RPMI7951 (cell line): ENCODE data around the gene ZFPL1. TPM values are rescaled to one million over a fixed set of nuclear protein-coding genes. Genes with fewer than 3 reads are reported as not detected.
"Not testable (repeated sequence)": the region's sequence is repeated elsewhere in the genome, so short reads cannot be mapped to it uniquely, and the experiment has no call there.

Source experiments
- DNase-seq: peaks from one replicate; pipeline ENCODE4 v3.0.0-alpha.2; 2012; ENCODE audit warnings: low read depth
- total RNA-seq: library from RNA; depleted of rRNA; stranded (reverse); fragments of >200 nt; shearing (Covaris generic); gene quantifications from 2 replicates; pipeline ENCODE4 v1.2.3, GENCODE V29; 2014

Gene ZFPL1
- total RNA-seq, 1 experiment from 2014 or later: 58.3 TPM

- DNase-seq: no peak
Measured at GRCh38 chr11:65113839-65114238, 29.8 kb downstream of the ZFPL1 start.

DNA sequence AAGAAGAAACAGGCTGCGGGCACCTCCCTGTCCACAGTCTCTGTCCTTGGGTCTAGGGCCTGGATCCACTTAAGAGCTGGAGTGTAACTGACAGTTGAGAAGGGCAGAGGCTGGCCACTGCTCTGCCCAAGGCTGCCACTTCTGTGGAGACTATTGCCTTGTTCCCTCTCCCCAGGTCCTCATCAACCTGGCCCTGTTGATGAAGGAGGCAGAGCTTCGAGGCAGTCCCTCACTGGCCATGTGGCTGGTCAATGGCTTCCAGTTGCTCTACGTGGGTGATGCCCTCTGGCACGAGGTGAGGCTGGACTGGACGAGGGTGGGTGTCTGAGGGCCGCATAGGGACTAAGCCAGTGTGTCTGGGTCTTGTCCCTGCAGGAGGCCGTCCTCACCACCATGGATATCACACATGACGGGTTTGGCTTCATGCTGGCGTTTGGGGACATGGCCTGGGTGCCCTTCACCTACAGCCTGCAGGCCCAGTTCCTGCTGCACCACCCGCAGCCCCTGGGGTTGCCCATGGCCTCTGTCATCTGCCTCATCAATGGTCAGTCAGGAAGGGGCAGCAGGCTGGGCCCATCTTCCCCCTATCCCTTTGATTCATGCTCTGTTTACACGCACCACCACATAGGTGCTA is 30.6 kb downstream of the ZFPL1 start:
- DNase-seq: no peak

- no peak for DNase-seq
Measured at GRCh38 chr11:65115361-65116082, 31.5 kb downstream of the ZFPL1 start.

DNA sequence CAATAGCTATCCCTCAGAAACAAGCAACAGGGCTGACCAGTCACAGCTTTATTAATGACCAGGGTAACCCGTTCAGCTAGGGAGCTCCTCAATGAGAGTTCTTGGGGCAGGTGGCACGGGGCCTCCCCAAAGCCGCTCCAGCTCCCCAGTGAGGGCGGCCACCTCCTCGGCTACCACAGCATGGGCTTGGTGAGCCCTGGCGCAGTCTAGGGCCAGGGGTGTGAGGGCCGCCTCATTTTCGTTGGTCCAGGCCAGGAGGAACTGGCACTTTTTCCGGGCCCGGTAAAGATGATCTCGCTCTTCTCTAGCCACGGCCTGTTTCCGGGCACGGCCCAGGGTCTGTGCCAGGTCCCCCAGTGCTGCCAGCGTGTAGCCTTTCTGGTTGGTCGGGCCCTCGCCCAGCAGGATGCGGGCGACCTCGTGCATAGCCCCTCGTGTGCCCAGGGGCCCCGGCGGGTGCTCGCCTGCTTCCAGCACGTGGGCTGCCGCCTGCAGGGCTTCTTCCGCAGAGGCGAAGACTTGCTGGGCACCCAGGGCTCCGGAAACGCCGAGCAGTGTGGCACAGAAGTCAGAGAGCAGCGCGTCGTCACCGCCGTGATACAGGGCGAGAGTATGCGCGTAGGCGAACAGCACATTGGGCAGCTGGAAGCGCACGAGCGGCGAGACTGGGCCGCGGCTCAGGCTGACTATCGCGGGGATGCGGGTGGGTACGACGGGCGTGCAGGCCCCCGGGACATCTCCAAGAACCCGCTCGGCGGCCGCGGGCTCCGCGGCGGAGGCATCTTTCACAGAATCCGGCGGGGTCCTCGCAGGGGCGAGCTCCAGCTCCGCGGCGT is 32.6 kb downstream of the ZFPL1 start:
- DNase-seq: peak; percentile 47

DNA sequence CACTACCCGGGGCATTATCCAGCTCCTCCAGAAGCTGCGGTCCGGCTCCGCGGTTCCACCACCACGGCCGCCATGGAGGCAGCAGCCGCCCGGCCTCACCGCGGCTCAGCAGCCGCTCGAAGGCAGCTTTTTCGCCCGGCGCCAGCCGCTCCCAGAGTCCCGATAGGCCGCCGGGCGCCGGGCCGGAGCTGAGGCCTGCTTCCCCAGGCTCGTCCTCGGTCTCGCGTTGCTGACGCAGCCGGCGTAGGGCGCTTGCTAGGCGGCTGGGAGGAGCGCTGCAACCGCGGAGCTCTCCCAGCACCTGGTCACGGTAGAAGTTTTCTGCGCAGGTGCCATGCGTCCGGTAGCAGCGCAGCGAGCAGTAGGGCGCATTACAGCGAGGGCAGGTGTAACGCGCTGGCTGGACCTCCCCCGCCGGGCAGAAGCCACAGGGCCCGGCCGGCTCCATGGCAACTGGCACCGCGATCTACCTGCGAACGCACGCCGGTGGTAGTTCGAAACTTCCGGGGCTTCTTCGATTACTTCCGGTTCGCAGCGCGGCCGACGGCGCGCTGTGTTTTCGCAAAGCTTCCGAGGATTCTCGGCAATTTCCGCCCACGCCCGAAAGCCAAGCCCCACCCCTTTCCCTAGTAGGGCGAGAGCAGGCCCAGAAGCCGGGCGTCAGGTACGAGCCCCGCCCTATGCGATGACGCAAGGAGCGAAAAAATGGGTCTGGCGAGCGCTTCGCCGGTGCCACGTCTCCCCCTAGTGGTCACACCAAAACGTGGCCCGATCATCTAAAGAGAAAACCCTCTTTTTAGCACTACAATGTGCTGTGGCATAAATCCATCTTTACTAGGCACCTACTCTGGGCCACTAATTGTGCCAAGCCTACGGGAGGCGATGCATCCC is 33.4 kb downstream of the ZFPL1 start, which contains the start of gene ZNHIT2:
TSS of gene ZNHIT2 (minus strand) at position 496 of the 891 bp plus-strand sequence. CDS start at position 448, 48 bp downstream.
- DNase-seq: peak; percentile 97

DNA sequence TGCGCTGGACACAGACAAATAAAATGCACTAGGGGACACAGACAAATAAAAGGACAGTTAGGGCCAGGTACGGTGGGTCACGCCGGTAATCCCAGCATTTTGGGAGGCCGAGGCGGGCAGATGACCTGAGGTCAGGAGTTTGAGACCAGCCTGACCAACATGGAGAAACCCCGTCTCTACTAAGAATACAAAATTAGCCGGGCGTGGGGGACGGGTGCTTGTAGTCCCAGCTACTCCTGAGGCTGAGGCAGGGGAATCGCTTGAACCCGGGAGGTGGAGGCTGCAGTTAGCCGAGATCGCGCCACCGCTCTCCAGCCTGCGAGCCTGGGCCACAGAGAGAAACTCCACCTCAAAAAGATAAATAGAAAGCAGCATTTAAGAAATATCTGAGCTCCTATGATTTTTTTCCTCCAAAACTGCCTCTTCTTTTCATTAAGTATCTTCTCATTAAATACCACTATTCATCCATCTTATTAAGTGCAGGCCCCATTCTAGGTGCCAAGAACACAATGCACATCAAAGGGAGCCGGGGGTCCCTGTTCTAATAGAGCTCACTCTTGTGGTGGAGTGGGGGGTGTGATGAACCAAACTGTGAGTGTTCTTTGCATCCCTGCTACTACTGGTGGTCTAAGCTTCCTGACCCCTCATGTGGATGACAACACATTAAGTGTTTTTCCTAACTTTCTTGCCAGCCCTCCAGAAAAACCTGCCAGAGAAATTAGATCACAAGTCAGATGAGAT is 34.2 kb downstream of the ZFPL1 start:
- no peak for DNase-seq

- DNase-seq: not testable (repeated sequence)
Measured at GRCh38 chr11:65118891-65119669, 35.1 kb downstream of the ZFPL1 start.

- no peak for DNase-seq
Measured at GRCh38 chr11:65119670-65119995, 35.6 kb downstream of the ZFPL1 start.

DNA sequence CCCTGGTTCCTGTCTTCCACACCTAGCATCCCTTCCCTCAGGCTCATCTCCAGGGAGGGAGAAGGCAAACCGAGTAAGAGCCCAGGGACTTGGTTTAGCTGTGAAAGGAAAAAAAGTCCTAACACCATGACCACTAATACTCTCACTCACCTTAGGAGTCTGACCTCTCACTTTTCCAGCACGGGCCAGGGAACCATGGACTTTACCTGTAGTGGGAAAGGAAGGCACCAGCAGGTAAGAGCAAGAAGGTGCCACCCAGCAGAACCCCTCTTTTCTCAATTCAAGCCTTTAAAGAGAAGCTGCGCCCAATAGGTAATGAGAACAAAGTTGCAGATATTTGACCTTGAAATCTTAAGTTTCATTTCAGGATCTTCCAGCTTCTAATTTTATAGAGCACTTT is 36.8 kb downstream of the ZFPL1 start:
- DNase-seq: no peak

GRCh38 chr11:65121447-65121864 is 37.4 kb downstream of the ZFPL1 start:
- no peak for DNase-seq

DNA sequence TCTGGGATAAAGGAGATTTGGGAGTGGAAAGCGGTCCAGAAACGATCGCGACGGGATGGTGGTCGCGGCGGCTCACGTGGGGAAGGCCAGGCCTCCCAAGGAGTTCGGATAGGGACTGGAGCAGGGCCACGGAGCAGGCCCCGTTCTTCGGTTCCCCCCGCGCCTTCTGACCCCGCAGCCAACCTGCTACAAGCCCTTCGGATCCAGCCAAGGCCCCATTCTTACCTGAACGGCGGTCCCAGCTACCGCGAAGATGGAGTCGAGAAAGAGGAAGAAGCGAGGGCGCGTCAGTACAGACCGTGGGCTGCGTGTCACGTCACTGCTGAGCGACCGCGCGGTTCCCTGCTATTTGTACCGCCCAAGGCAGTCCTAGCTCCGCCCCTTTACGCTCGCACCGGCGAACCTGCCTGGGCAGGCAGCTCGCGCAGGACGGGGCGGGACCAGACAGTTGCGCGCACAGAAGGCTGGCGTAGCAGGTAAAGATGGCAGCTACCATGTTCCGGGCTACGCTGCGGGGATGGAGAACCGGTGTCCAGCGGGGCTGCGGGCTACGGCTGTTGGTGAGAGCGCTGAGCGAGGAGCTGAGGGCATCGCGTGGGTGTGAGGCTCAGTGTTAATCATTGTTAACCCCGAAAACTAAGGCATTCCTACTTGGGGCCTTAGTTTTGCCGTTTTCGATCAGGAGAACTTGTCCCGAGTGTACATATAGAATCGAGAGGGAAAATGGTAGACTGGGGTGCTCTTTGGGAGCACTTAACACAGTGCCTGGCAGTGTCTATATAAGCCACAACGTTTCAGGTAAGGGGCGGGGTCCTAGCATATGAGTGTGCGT is 38.1 kb downstream of the ZFPL1 start, which contains the start of the genes FAU and MRPL49:
TSS of gene FAU (minus strand) at position 270 of the 832 bp plus-strand sequence. CDS start 321 bp downstream, outside the sequence.
TSS of gene MRPL49 (plus strand) at position 457 of the 832 bp plus-strand sequence. CDS start at position 483, 26 bp downstream.
- DNase-seq: peak; percentile 94

GRCh38 chr11:65124480-65125196 is 40.6 kb downstream of the ZFPL1 start:
- DNase-seq: no peak

DNA sequence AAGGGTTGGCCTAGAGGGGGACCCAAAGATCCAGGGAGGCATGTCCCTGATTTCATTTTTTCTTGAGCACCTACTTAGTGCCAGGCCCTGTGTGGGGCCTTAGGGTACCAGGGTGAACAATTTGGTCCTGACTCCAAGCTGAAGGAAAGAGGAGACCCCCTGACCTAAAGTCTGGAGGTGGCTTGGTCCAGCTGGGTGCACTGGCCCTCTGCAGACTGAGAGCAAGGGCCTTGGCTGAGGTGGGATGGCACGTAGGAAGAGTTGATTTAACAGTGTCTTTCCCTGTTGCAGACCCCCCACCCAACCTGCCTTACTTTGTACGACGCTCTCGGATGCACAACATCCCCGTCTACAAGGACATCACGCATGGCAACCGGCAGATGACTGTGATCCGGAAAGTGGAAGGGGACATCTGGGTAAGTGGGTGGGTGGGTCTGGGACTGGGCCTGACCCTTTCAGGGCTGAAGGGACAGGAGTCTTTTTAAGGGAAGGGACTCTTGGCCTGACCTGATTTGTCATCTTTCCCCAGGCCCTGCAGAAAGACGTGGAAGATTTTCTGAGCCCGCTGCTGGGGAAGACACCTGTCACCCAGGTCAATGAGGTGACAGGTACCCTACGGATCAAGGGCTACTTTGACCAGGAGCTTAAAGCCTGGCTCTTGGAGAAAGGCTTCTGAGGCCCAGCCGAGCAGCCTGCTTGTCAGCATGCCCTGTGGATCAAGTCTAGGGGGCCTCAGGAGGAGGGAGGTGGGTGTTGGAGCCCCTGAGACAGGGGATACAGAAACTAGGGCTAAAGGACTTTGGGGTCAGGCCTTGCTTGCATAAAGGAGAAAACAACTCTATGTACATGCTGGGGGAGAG is 41.4 kb downstream of the ZFPL1 start:
- no peak for DNase-seq

GRCh38 chr11:65126624-65127274 is 42.7 kb downstream of the ZFPL1 start:
- no peak for DNase-seq

DNA sequence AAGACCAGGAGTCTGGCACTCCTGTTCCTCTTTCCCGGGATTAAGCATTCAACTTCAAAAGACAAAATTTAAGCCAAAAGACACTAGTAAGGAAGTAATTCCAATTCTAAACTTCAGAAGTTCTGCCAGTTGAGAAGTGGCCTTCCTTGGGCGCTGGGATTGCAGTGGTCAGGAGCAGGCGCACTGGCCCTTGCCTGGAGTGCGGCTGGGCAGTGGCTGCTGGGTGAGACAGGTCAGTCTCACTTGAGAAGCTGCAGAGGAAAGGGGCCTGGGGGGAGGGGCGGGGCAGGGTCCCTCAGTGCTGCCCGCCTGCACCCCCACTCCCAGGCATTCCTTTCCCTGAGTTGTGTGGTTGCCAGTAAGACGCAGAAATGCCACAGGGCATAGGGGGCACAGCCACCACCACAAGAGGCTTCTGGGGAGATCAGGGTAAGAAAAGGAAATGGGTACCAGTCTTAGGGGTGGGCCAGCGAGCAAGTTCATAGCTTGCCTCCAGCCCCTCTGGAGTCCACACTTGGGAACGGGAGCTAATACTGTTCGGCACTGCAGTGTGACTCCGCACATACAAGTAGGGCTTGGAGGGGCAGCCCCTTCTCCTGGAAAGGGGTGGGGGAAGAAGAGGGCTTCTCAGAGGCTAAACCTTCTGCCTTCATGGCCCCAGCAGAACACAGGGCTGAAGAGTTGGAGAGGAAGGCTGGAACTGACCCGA is 43.6 kb downstream of the ZFPL1 start:
- DNase-seq: no peak
